NCI-H2196 treated with DMSO at 0.1 percent for 48 hours (cell line): ENCODE data around the gene HCRTR2.

Experiments
- DNase-seq: peaks from one replicate; lab custom pipeline; 2025; ENCODE audit not compliant: unreplicated experiment; lab: John Stamatoyannopoulos, UW

Gene HCRTR2

GRCh38 chr6:55320696-55321086 lies 146.4 kb downstream of the HCRTR2 start:
- no peak for DNase-seq

- DNase-seq, result no peak
These were observed 152.9 kb downstream of the HCRTR2 start, which contains the start of gene GFRAL for GRCh38 chr6:55327169-55327568. TSS of gene GFRAL (plus strand) at chr6:55327469. CDS start at chr6:55327555, 86 bp downstream.
